Body of pancreas (tissue), 4 donors: Measurements from ENCODE around the gene ACOX3. TPM values are rescaled to one million over a fixed set of nuclear protein-coding genes. Genes with fewer than 3 reads are reported as not detected.
"Not testable (repeated sequence)": the region's sequence is repeated elsewhere in the genome, so short reads cannot be mapped to it uniquely, and the experiment has no call there.

Source experiments
- ATAC-seq: fragments of 150-250 bp; one replicate; pipeline ENCODE4 v1.9.1; 2016
- DNase-seq, 4 donors: peaks; one replicate each; pipeline ENCODE4 v3.0.0-alpha.2; 2019
- H3K27ac ChIP-seq, 4 donors: fragments of 200-600 bp; sonication (generic); 1 replicate in 3 of 4; 2 replicates in 1 of 4; pipeline versions ENCODE4 v1.5.1 to v1.6.1; 2016 to 2019; ENCODE audit warnings: mild to moderate bottlenecking in 1 of 4, mixed read lengths in 1 of 4, moderate library complexity in 1 of 4
- H3K27me3 ChIP-seq, 2 donors: fragments of 200-600 bp; sonication (generic); one replicate each; pipeline ENCODE4 v1.6.0; 2016; ENCODE audit warnings: mild to moderate bottlenecking in 1 of 2
- H3K36me3 ChIP-seq, 2 donors: fragments of 200-600 bp; sonication (generic); replicated peaks in 1 of 2; 2 replicates each; pipeline ENCODE4 v1.5.1; 2016; ENCODE audit warnings: low read depth in 2 of 2; ENCODE audit not compliant: insufficient read depth in 1 of 2
- H3K4me1 ChIP-seq: fragments of 200-600 bp; sonication (generic); one replicate; pipeline ENCODE4 v1.6.0; 2016
- H3K4me3 ChIP-seq, 2 donors: fragments of 200-600 bp; sonication (generic); 1 replicate in 1 of 2; 2 replicates in 1 of 2; pipeline ENCODE4 v1.5.1; 2016 to 2019
- H3K9me3 ChIP-seq, 3 donors: fragments of 200-600 bp; sonication (generic); 1 replicate in 2 of 3; 2 replicates in 1 of 3; pipeline ENCODE4 v1.5.1; 2016
- POLR2A ChIP-seq, 3 donors: fragments of 450-650 bp; IDR thresholded peaks; one replicate each; pipeline ENCODE4 v1.6.1; 2016; ENCODE audit warnings: antibody characterized with exemption in 3 of 3, mild to moderate bottlenecking in 2 of 3
- WGBS, 2 donors: methylation state at CpG; one replicate each; pipeline ENCODE4 v1.1.5; 2017; 5-methylcytosine and 5-hydroxymethylcytosine counted together
- intact Hi-C: fragments of 100-400 bp; cut with DNase I; formaldehyde crosslinking; loops from one replicate; pipeline ENCODE4 v1.15.1; 2023
- total RNA-seq, 2 donors: library from RNA; depleted of rRNA; stranded (reverse); fragments of >200 nt; gene quantifications; one replicate each; pipeline ENCODE4 v1.1.0, GENCODE V29; 2016
- TF ChIP-seq, protein P1 (sequence below), 7 experiments: fragments of 450-650 bp in 4 of 7; fragments of 200-600 bp in 3 of 7; sonication (generic) in 3 of 7; IDR thresholded peaks; one replicate each; pipeline ENCODE4 v1.5.1; 2016 to 2019; ENCODE audit warnings: antibody characterized with exemption in 7 of 7

The ACOX3 gene
- total RNA-seq: 10 to 100 TPM; 18.4 to 23.4 TPM

GRCh38 chr4:8440492-8441311 lies at the start of gene ACOX3, which contains the start of gene TRMT44:
TSS of gene ACOX3 (minus strand) at chr4:8440723. CDS start at chr4:8416521, 24,202 bp downstream.
TSS of gene TRMT44 (plus strand) at chr4:8440777. CDS start at chr4:8440823, 46 bp downstream.
- H3K4me3 ChIP-seq: peak within 1 kb of the TSS; percentile 83 to 93
- peak; percentile 94 for ATAC-seq
- intact Hi-C loops: no loop called here
- WGBS, 2 donors: 0 to 2% methylated on average over 11 to 60 of the region's 60 CpGs
- TF ChIP-seq POLR2A (IDR thresholded peaks at IDR 0.05): peak; percentile 53 to 84 (median 80)
- TF ChIP-seq, protein P1, sequence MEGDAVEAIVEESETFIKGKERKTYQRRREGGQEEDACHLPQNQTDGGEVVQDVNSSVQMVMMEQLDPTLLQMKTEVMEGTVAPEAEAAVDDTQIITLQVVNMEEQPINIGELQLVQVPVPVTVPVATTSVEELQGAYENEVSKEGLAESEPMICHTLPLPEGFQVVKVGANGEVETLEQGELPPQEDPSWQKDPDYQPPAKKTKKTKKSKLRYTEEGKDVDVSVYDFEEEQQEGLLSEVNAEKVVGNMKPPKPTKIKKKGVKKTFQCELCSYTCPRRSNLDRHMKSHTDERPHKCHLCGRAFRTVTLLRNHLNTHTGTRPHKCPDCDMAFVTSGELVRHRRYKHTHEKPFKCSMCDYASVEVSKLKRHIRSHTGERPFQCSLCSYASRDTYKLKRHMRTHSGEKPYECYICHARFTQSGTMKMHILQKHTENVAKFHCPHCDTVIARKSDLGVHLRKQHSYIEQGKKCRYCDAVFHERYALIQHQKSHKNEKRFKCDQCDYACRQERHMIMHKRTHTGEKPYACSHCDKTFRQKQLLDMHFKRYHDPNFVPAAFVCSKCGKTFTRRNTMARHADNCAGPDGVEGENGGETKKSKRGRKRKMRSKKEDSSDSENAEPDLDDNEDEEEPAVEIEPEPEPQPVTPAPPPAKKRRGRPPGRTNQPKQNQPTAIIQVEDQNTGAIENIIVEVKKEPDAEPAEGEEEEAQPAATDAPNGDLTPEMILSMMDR (IDR thresholded peaks at IDR 0.05): peak in 3 of 7 experiments; percentile 15 to 32 (median 16)
- no peaks in the 10 kb centered on the region for H3K27me3 ChIP-seq
- peaks cover 72% of the 10 kb centered on the region for H3K4me1 ChIP-seq
- no peaks in the 10 kb centered on the region for H3K36me3 ChIP-seq
- peak; percentile 91 to 95 (median 94) for DNase-seq
- H3K27ac ChIP-seq: peak within 1 kb of the TSS; percentile 85 to 98 (median 92)
- H3K9me3 ChIP-seq: no peaks in the 10 kb centered on the region

- 95 to 98% methylated on average over 4 to 5 of the region's 5 CpGs for WGBS, 2 donors
- no peaks in the 10 kb centered on the region for H3K36me3 ChIP-seq
- no peak for ATAC-seq
- no peak for TF ChIP-seq POLR2A (IDR thresholded peaks at IDR 0.05)
- TF ChIP-seq, protein P1 (IDR thresholded peaks at IDR 0.05): no peak
- no peaks in the 10 kb centered on the region for H3K4me1 ChIP-seq
- H3K27me3 ChIP-seq: no peaks in the 10 kb centered on the region
- DNase-seq: no peak
- no peak overlapping the region for H3K4me3 ChIP-seq
- H3K9me3 ChIP-seq: no peaks in the 10 kb centered on the region
- intact Hi-C loops: no loop called here
- H3K27ac ChIP-seq: no peak overlapping the region
Observed at GRCh38 chr4:8488791-8489369, 48.4 kb upstream of the ACOX3 start.

GRCh38 chr4:8486643-8487042 lies 46.1 kb upstream of the ACOX3 start:
- H3K4me1 ChIP-seq, ATAC-seq, intact Hi-C loops, H3K9me3 ChIP-seq, H3K27me3 ChIP-seq, H3K36me3 ChIP-seq, H3K4me3 ChIP-seq, H3K27ac ChIP-seq, DNase-seq: not testable (repeated sequence)
- WGBS, 2 donors: 61 to 69% methylated on average over 9 of the region's 9 CpGs

GRCh38 chr4:8480221-8480620 lies 39.7 kb upstream of the ACOX3 start:
- ATAC-seq: no peak
- Histone ChIP-seq H3K4me3 (no peak overlapping the region), H3K27me3 (no peaks in the 10 kb centered on the region), H3K4me1 (no peaks in the 10 kb centered on the region), H3K27ac (no peak overlapping the region), H3K9me3 (no peaks in the 10 kb centered on the region), H3K36me3 (peaks cover 0 to 2% of the 10 kb centered on the region in 2 donors)
- no peak for DNase-seq
- 90 to 95% methylated on average over 10 to 11 of the region's 11 CpGs for WGBS, 2 donors
- intact Hi-C loops: no loop called here
- TF ChIP-seq POLR2A (IDR thresholded peaks at IDR 0.05): no peak
- TF ChIP-seq, protein P1 (IDR thresholded peaks at IDR 0.05): no peak
